HG02571 (cell line): Measurements from ENCODE around the gene ANKRD7.
A peak's percentile ranks its signal among the peaks of the same experiment; 100 is the strongest.

ENCODE experiments used
- ATAC-seq: cut with Tn5 transposase; IDR thresholded peaks from one replicate; pipeline ENCODE4 v1.9.1; 2021; ENCODE audit warnings: mild to moderate bottlenecking, moderate library complexity; ENCODE audit not compliant: unreplicated experiment

The ANKRD7 gene, protein sequence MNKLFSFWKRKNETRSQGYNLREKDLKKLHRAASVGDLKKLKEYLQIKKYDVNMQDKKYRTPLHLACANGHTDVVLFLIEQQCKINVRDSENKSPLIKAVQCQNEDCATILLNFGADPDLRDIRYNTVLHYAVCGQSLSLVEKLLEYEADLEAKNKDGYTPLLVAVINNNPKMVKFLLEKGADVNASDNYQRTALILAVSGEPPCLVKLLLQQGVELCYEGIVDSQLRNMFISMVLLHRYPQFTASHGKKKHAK

DNA sequence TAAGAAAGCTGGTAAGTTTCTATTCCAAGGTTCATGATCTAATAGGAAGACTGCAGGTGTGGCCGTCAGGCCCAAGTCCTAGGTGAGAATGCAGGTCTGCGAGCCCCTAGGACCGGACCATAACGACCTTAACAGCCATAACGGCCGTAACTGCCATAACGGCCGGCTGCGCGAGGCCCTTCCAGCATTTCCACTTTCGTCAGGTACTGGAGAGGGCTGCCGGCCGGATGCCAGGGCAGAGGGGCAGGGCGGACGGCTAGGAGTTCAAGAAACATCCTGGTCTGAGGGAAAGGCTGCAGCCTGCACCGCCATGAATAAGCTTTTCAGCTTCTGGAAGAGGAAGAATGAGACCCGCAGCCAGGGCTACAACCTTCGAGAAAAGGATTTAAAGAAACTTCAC, at the start of gene ANKRD7:
ANKRD7 (plus strand) TSS at position 184 of the 400 bp plus-strand sequence; CDS start at position 311, 127 bp downstream.
- no peak for ATAC-seq

DNA sequence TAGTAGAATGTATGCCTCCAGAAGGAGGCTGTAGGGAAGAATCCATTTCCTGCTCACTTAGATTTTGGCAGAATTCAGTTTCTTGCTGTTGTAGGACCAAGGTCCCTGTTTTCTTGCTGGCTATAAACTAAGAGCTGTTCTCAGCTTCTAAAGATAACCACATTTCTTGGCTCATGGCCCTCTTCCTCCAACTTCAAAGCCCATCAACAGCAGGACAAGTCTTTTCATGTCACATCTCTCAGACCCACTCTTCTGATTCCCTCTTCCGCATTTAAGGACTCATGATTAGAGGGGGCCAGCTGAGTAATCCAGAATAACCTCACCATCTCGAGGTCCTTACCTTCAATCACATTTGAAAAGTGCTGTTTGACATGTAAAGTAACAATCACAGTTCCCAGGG, 48.8 kb upstream of the ANKRD7 start:
- ATAC-seq: no peak

DNA sequence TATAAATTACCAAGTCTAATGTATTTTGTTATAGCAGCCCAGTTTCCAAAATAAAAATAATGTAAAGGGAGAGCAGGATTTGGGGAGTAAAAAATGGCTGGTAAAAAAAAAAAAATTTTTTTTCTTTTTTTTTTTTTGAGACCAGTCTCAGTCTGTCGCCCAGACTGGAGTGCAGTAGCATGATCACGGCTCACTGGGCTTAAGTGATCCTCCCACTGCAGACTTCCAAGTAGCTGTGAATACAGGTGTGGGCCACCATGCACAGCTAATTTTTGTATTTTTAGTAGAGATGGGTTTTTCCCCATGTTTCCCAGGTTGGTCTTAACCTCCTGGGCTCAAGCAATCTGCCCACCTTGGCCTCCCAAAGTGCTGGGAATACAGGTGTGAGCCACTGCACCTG, 45.3 kb upstream of the ANKRD7 start:
- no peak for ATAC-seq

DNA sequence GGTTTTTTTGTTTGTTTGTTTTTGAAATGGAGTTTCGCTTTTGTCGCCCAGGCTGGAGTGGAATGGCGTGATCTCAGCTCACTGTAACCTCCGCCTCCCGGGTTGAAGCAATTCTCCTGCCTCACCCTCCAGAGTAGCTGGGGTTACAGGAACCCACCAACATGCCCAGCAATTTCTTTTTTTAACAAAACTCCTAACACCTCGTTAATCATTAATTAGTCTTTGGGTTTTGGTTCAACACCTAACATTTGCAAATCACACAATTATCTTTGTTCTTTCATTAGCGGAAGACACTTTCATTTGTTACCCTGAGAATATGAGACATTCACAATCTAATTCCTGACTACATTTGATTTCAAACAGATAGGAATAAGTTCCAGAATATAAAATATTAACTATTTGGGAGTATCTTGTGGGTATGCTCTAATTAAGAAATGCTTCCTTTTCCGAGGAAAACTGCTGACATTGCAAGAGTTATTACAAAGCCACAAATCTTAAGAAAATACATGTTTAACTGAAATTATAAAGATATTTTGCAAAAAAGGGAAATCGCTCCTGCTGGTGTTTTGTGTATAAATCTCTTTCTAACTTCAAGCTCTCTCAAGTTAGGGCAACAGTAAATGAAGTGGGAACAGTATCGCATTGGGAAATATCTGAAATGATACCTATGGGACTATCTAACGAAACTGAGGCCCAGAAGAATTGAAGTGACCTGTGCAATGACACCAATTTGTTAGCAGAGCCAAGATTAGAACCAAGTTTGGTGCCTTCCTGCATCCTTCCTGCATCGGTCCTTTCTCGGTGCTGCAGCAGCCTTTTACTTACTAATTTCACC, 41.7 kb upstream of the ANKRD7 start:
- no peak for ATAC-seq

DNA sequence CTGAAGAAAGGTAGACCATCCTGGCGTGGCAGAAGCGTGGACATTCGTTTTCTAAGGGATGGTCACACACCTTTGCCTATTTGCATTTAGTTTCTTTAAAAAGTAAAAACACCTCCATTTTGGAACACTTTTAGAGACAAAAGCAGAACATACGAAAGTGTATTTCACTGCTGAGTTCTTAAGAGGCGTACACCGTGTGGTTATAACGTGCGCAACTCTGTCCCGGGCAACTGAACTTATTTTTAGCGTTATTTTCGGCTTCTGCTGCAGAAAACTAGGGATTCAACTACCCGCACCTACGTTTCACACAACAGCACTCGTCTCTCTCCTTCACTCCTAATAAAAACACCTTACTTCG, 41.1 kb upstream of the ANKRD7 start:
- peak; percentile 4 for ATAC-seq

DNA sequence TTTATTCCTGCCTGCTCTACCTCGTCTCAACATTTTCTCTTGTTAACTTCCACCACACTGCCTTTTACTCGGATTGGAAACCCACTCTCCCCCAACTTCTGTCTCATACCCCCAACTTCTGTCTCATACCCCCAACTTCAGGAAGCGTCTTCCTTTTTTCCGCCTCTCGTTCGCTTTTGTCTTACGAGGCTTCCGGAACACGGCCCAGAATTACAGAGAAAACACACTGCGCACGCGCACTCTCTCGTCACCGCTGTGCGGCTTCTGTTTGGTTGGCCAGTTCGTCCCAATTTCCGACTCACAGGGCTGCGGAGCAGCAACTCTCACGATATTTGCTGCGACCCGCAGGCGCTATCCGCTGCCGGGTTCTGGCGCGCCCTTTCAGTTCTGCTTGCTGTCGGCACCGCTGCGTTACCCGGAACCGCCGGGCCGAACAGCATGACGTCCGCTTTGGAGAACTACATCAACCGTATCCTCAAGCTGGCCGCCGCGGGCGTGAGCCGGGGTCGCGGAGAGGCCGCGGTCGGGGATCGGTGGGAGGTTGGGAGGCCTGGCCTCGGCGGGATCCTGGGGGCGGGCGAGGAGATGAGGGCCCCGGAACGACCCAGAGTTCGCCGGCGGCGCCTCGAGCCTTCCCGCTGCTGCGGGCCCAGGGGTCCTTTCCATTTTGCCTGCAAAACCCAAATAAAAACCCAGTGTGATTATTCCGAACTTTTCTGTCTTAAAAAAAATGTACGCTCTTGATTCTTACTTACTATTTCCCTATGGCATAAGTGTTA, 40.5 kb upstream of the ANKRD7 start, which contains the start of gene LSM8:
LSM8 (plus strand) TSS at position 379 of the 779 bp plus-strand sequence; CDS start at position 439, 60 bp downstream.
- ATAC-seq: peak; percentile 98

DNA sequence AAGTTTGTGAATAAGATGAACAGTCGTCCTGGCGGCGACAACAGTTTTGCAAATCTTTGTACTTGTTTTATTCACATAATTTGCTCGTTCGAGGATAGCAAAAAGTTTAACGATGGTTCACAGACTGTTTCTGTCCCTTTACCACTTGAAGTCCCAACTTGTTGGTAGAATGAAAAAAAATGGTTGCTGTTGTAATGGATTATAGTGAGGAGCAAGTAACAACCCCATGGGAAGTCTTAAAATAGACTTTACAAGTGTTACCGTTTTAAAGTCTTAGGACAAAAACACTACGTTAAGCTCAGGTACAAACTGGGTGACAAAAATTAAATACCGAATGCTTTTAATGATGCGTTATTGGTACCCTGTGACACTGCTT, 40.0 kb upstream of the ANKRD7 start:
- ATAC-seq: no peak

DNA sequence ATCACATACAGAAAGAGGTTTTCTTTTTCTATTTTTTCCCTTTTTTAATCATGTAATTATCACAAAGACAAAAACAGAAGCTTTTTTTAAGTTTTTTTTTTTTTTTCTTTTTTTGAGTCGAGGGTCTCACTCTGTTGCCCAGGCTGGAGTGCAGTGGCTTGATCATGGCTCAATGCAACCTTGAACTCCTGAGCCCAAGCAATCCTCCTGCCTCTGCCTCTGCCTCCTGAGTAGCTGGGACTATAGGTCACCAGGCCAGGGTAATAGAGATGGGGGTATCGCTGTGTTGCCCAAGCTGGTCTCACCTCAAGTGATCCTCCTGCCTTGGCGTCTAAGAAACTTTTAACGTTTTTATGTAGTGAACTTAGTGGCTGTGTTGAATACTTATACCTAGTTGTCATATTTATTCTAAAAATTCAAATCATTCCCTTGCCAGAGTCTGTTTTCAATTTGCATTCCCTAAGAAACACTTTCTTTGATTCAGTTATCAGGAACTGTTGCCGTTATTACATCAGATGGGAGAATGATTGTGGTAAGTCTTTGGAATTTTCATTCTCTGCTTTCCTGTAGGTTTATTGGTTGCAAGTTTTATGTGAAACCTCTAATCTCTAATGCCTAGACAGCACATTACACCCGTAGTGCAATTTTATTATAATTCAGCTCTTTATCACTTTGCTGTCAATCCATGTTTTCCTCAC, 39.2 kb upstream of the ANKRD7 start:
- no peak for ATAC-seq

DNA sequence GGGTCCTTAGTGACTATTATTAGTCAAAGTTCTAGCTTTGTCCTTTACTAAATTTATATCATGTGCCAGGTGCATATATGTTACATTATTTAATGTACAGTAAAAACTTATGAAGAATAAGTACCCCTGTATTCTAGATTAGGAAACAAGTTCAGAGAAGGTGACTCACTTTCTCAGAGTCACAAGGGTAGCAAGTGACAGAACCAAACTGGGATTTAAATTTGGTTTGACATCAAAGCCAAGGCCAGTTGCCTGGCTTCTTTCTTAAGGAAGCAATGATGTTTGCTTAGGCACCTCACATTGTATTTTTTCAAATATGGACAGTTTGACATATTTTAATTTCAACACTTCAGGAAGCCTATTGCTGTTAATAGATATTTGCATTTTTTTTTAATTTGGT, 38.0 kb upstream of the ANKRD7 start:
- ATAC-seq: no peak

DNA sequence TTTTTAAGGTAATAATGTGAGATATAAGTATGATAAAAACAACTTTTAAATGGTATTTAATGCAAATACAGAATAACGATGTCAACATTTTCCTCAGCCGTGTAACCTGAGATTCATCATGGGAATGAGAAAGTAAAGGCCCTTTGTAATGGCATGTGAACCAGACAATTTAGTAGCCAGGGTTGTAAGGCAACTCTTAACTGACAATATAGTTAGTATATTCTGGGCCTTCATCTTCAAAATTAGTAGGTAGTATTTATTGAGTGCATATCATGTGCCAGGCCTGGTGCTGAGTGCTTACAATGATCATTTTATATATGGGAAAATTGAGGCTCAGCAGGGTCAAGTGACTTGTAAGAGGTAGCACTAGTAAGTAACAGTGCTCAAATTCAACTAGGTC, 29.9 kb upstream of the ANKRD7 start:
- no peak for ATAC-seq

DNA sequence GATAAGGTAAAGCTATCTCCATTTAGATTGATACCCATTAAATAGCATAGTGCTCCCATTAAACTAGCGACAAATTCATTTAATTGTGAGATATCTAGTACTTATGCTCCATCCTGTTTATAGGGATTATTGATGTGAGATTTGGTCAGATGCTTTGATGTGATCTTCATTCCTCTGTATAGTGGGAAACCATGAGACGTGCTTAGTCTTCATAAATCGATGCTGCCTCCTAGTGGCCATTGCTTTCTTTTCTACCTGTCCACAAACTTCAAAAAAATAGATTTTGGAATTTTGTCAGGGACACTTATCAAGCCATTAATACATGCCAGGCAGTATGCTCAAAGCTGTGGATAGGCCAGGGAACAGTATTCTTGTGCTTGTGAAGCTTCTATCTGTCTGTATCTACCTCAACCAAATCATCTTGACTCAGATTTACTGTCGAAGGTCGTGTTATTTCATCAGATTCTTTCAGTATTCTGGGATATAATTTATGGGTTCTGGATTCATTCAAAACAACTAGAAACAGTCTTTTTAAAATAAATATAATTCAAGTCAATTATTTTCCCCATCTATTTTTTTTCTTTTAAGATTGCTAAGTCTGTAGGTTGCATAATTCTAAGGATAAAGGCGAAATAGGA, 28.5 kb upstream of the ANKRD7 start:
- no peak for ATAC-seq

DNA sequence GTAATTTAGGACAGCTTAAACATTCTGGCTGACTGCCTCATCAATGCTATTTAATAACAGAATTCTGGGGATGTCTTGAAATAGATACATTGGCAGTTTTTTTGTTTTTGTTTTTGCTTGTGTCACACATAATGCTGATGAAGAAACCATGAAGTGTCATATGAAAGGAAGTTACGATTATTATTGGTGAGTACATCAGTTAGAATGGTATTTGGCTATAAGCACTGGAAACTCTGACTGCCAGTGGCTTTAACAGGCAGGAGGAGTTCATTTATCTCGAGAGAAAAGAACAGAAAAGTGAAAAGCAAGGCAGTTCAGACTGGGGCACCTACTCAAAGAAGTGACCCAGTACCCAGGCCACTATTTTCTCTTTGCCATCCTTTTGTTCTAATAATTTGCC, 22.4 kb upstream of the ANKRD7 start:
- no peak for ATAC-seq

DNA sequence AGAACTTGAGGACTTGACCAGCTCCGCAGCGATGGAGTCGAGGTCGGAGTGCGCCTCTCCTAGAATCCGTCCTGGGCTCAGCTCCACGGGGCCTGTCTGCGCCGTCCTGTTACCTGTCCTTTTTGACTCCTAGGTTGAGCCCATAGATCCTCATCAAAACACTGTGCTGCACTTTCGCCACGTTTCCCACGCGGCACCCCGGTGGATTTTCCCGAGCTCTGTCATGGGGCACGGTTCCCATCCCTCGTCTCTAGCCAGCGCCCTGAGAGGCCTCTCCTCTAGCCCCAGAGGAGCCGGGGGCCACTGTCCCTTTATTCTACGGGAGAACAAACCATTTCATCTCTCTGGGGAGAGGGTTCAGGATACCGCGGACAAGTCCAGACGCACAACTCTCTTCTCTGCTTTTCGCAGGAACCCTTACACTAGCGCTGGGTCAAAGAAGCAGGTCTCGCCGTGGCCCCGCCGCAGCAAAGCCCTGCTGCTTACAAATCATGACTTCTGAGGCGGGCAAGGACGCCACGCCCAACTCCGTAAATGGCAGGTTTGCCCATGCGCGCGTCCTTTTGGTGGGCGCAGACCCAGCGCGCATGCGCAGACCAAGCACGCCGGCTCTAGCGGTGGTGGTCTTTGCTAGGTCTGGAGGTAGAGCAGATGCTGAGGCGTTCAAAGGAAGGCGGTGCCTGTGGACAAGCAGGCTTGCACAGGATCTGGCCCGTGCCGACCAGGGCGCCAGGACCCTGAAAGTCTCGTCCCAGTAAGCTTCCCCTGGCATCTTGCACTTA, 10.3 kb upstream of the ANKRD7 start:
- ATAC-seq: peak; percentile 95

DNA sequence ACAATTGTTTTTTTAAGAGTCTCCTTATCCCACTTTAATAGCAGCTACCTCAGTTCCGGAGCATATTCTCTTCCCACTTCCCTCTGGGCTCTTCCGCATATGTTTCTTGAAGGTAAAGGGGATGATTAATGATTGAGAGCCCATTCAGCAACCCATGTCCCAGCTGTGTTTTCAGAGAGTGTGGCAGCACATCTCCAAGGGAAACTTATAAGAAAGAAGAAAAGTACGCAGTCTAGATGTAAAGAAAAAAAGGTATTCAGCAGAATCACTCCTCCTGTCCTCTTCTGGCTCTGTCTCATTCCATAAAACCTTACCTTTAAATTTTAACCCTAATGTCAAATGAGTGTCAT, 9.7 kb upstream of the ANKRD7 start:
- peak; percentile 5 for ATAC-seq

DNA sequence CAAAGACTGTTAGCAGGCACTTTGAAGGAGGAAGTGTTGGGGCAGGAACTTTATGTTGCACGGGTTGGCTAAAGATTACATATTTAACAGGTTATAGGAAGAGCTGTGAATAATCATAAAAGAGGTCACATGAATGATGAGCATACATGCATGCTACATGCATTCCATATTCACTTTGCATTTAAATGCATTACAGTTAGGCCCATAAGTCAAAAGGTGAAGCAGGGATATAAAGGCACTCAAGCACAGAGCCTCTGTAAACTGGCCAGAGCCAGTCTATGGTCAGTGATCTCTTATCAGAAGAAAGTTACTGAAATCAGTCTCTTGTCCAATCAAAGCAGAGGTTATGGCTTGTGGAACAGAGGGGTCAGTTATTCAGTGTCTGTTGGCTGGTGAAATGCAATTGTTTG, 7.3 kb upstream of the ANKRD7 start:
- no peak for ATAC-seq

DNA sequence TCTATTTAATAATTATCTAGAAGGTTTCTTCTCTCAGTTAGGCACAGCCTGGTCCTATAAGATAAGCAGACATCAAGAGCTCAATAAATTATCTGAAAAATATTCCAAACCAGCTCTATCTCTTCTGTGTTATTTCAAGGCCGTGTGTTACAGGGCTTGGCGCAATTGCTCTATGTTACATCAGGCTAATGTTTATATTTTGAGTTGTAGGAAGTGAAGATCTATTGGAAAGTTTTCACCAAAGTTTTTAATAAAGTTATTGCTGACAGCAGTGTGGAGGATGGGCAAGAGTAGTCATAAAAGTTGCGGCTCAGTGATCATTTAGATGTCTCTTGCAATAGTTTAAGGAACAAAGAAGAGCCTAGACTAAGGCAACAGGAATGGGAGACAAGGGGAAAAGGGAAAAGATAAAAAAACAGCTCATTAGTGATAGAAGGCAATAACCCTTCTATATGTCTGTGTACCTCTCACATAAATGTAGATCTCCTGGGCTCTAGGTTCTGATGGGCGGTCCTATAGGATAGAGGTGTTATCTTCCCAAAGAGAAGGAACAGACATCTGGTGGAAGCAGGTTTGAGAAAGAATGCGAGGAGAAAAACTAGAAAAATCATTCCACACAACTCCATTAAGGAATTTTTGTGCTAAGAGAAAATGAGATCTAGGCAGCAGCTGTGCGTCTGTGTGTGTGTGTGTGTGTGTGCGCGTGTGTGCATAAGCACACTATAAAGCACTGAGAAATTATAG, 5.9 kb upstream of the ANKRD7 start:
- no peak for ATAC-seq

DNA sequence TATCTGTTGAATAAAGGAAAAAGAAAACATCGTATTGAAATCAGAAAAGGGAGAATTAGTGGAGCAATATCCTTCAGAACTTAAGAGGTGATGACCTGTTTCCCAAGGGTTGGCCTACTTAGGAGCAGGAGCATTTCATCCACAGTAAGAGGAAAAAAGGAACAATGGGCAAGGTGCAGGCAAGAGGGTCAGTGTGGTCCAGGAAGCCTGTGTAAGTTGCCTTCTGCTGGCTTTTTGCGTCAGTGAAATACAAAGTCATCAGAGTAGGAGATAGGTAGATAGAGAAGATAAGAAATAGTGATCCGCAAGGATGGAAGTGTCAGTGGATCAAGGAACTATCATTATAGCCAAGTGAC, 5.4 kb upstream of the ANKRD7 start:
- ATAC-seq: no peak

DNA sequence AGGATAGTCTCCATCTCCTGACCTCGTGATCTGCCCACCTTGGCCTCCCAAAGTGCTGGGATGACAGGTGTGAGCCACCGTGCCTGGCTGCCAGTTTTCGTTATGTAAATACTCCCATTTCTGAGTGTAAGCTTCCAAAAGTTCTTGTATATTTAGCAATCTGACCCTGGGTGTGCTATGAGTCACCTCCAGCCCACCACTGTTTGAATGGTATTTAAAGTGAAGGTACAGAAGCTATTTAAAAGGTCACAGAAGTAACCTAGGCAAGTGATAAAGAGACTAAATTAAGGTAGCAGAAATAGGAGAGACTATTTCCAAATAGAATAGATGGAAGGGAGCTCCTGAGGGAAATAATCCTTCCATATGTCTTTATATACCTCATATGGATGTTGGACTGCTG, 3.9 kb upstream of the ANKRD7 start:
- no peak for ATAC-seq

DNA sequence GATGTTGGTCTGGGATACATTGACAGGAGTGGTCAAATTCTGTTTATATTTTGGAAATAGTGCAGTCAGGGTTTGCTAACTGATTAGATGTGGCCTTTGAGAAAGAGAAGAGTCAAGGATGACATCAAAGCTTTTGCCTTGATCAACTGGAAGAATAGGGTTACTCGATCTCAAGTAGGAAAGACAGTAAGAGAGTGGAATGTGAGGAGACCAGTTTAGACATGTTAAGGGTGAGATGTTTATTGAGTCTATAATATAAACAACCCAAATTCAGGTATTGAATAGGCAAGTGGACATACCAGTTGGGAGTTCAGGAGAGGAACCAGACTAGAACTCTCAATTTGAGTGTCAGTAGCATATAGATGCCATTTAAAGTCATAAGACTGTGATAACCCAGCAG, 1.9 kb upstream of the ANKRD7 start:
- ATAC-seq: no peak
